Stimulated activated CD4-positive, alpha-beta T cell treated with anti-CD3 and anti-CD28 coated beads, Interleukin-15, amount 100 ng/mL, for 48 hours (primary cell): ENCODE data around the gene C17orf78.
"Not testable (repeated sequence)": the region's sequence is repeated elsewhere in the genome, so short reads cannot be mapped to it uniquely, and the experiment has no call there.

Experiments used
- DNase-seq, 2 donors: peaks; one replicate each; pipeline ENCODE4 v3.0.0-alpha.2; 2020; ENCODE audit warnings: low read depth in 2 of 2

The C17orf78 gene

DNA sequence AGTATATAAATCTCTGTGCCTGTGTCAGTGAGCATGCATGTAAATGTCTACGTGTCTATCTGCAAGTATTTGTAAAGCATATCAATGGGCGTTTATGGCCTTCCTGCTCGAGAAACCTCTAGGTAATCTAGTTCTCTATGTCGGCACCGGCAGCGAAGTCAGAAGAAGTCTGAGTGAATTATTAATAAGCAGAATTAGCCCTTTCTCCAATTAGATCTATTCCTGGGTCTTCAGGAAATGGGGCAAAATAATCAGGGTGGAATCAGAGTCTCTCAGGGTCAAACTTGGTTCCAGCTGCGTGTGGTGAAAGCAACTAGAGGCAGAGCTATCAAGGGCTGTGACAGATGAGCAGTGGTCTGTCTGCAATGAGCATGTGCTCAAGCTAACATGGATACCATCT is at the start of gene C17orf78:
Gene C17orf78, plus strand, starts transcription at position 280 of the 400 bp plus-strand sequence. Its CDS starts 108 bp downstream, at position 388.
- DNase-seq, result no peak

- DNase-seq, result no peak
These were observed 48.3 kb upstream of the C17orf78 start for GRCh38 chr17:37327341-37328090.

GRCh38 chr17:37338847-37339246 is 36.9 kb upstream of the C17orf78 start:
- DNase-seq, result no peak

DNA sequence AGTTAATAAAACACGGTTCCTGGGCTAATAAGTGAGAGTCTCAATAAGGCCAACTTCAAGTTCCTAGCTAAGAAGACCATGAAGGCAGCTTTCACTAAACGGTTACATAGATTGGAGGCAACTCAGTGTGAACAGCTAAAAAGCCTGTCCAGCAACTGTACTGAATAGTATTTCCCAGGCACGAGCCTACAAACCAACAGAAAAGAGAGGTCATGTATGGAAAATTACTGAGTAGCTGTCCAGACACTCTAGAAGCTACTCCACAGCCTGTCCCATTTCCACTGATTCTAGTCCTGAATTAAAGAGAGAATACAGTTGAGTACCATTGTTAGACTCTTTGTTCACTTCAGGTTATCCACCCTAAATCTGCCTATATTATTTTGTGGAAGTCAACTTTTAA is 36.5 kb upstream of the C17orf78 start:
- no peak for DNase-seq

DNA sequence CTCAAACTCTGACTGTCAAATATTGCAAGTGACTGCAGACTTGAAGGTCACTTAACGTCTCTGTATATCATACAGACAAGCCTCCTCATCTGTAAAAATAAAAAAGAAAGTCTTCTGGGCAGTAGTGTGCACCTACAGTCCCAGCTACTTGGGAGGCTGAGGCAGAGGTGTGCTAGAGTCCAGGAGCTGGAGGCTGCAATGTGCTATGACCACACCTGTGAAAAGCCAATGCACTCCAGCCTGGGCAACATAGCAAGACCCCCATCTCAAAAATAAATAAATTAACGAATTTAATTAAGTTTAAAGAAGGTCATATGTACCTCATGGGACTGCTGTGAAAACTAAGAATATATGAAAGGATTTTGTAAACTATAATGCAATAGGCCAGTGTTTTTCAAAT is 35.0 kb upstream of the C17orf78 start:
- DNase-seq, result no peak

- no peak for DNase-seq
These were observed 33.2 kb upstream of the C17orf78 start for GRCh38 chr17:37342589-37342988.

GRCh38 chr17:37344519-37344918 is 31.3 kb upstream of the C17orf78 start:
- DNase-seq, result no peak

- not testable (repeated sequence) for DNase-seq
These were observed 28.9 kb upstream of the C17orf78 start for GRCh38 chr17:37346863-37347402.

DNA sequence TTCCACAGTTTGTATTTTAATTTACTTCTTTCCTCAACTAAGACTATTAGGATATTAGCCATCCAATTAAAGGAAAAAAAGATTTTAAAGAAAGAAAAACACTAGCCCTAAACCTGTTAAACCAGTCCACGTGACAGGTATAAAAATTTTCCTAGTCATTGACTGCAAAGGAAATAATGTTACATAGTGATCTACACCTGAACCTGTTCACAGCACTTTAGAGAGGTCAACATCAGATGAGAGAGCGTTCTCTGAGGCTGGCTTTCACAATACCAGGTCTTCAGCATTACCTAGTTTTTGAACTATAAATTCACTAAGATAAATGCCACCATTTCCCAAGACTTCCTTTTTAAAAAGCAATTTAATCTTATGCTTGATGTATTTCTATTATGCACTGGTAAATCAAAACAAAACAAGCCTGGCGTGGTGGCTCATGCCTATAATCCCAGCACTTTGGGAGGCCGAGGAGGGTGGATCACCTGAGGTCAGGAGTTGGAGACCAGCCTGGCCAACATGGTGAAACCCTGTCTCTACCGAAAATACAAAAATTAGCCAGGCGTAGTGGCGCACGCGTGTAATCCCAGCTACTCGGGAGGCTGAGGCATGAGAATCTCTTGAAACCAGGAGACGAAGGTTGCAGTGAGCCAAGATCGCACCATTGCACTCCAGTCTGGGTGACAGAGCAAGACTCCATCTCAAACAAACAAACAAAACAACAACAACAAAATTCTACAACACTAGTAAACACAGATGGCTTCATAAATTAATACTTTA is 18.8 kb upstream of the C17orf78 start:
- not testable (repeated sequence) for DNase-seq

- DNase-seq, result peak; percentile 35
These were observed 17.5 kb upstream of the C17orf78 start for GRCh38 chr17:37358098-37358829.

DNA sequence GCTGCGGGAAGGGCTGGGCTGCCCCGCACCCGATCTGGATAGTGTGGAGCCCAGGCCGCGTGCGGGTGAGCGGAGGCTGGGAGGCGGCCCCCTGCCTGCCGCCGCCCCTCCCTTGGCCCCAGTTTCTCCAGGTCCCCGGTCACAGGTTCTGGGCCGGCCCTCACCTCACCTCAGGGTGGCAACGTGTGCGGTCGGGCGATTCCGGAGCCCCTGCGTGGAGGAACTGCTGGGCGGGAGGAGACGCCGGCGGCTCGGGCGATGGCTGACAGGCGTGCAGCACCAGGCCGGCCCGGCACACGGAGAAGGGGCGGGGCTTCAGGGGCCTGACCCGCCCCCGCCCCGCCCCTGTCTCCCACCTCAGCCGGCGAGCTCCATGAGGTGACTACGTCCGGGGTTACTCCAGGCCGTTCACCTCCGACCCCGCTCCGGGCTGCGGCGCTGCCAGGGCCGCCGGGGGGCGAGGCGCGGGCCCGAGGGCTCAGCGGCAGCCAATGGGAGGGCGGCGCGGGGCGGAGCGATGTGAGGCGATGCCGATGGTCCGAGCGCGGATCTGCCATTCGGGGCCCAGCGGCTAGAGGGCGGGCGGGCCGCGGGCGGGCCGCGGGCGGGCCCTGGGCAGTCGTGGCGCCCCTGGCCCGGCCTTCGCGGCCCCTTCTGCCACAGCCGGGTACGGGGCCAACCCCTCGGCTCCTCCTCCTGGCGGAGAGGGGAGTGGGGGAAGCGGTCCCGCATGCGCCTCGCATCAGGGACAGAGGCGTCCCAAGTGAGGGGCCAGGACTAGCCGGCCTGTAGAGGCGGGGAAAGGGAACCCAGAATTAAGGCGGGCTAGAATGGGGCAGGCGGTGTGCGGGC is 16.7 kb upstream of the C17orf78 start:
- DNase-seq, result peak; percentile 86 to 92

DNA sequence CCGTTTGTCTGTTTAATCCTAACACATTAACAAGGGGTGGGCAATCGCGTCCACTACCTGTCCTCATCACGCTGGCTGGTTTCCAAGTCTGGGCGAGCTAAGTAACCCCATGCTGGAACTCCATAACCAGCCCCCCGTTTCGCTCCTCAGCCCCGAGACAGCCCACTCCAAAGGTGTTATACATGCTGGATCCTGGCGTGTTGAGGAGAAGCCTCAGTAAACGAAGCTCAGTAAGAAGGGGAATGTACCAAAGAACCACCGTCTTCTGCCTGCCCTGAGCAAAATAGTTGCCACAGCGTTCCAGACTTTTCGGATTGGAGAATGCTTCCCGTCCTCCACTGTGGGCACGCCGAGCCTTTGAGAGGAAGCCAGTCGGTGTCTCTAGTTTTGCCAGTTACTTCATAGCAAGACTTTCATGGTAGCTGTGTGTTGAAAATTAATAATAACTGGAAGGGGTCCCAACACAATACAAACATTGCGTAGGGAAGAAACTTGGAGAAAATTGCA is 16.1 kb upstream of the C17orf78 start:
- DNase-seq, result no peak

DNA sequence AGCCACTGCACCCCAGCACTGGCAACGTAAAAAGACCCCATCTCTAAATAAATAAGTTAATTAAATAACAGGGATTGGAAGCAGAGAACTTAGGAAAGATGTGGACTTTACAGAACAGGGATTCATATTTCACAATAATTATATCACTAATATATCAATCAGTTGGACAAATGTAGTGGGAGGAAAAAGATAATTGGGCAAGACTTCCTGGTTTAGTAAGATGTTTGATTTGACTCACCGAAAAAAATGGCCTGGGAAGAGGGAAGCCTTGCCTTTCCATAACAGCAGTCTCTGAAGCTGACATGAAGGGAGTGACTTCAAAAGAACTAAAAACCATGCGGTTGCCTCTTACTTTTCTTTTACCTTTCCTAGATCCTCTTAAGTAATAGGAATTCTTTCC is 15.2 kb upstream of the C17orf78 start:
- no peak for DNase-seq

- no peak for DNase-seq
These were observed 14.2 kb upstream of the C17orf78 start for GRCh38 chr17:37361543-37361942.

- no peak for DNase-seq
These were observed 10.2 kb upstream of the C17orf78 start for GRCh38 chr17:37365589-37365988.

GRCh38 chr17:37368577-37368976 is 7.2 kb upstream of the C17orf78 start:
- no peak for DNase-seq

DNA sequence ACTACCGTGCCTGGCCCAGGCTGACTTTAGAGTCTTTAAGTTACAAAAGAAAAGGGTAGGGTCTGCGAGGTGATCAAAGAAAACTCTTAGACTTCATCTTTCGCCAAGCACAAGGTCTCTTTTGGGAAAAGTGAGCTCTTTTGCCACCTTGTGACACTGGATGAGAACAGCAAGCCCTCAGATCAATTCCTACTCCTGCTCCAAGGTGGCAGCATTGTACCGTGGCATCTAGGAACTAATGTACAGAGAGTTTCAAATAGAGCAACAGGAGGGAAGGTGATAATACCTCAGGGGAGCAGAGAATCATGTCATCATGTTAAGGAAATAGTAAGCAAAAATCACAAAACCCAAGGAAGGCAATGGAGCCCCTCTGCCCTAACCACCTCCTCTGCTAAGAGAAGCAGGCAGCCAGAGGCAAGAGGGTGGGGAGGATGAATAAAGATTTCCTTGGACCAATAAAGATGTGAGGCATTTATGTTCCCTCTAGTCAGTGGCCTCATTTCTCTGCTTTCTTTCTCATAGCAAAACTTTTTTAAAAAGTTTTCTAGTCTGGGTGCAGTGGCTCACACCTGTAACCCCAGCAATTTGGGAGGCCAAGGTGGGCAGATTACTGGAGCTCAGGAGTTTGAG is 2.1 kb upstream of the C17orf78 start:
- DNase-seq, result peak; percentile 42 to 52

- DNase-seq, result no peak
These were observed 6.3 kb downstream of the C17orf78 start for GRCh38 chr17:37382056-37382455.

DNA sequence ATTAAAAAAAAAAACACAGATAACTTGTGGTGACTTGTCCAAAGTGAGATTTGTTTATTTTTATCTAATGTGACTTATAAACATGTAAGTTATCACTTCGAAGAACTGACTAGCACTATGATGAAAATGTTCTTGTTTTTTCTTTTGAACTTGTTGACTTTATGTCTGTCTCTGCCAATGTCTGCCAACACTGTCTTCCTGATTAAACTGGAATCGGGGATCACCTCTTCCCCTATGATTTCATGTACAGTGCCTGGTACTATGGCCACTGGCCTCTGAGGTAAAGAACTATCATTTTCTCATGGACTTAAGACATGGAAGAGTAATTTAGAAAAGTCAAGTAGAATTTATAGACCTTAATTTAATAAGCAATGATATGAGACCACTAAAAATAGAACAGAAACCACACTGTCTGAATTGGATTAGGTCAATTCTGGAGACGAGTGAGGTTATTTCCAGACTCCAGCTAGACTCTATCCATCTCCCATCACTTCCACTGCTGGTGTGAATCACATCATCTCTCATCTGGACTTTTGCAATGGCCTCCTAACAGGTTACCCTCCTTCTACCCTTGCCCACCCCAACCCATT is 8.9 kb downstream of the C17orf78 start:
- no peak for DNase-seq

DNA sequence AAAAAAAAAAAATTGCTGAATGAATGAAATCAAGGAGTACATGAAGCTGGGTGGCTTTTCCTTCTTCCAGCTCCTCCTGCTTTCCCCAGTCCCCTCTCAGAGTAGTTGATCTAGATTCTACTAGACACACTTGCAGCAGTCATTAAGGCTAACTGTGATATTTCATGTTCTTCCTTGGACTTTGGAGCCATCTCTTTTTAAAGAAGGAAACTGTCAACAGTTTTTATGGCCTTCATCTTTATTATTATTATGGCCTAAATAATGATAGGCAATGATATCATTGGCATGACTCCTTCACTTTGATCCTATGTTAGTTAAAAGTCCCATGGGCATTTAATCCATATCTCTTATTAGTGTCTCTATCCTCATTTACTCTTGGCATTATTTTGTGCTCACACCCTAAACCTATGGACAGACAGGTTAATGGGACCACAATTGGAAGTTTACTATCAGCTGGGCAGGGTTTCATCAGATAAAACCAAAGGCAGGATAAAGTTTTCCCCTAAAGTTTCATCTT is 9.7 kb downstream of the C17orf78 start:
- no peak for DNase-seq
